ENCODE measurements around the gene RHOG.
A peak's percentile ranks its signal among the peaks of the same experiment; 100 is the strongest.
"Not testable (repeated sequence)": the region's sequence is repeated elsewhere in the genome, so short reads cannot be mapped to it uniquely, and the experiment has no call there.

The RHOG gene

GRCh38 chr11:3808861-3809623 lies 31.7 kb downstream of the RHOG start:
- peak; percentile 76 for DNase-seq (ENCODE audit: low spot score)

GRCh38 chr11:3807909-3808860 lies 32.6 kb downstream of the RHOG start, which contains the start of gene PGAP2:
Gene PGAP2 (plus strand): TSS chr11:3808560. CDS start chr11:3811260, 2,700 bp downstream.
- peak; percentile 80 for DNase-seq (ENCODE audit: low spot score)

DNA sequence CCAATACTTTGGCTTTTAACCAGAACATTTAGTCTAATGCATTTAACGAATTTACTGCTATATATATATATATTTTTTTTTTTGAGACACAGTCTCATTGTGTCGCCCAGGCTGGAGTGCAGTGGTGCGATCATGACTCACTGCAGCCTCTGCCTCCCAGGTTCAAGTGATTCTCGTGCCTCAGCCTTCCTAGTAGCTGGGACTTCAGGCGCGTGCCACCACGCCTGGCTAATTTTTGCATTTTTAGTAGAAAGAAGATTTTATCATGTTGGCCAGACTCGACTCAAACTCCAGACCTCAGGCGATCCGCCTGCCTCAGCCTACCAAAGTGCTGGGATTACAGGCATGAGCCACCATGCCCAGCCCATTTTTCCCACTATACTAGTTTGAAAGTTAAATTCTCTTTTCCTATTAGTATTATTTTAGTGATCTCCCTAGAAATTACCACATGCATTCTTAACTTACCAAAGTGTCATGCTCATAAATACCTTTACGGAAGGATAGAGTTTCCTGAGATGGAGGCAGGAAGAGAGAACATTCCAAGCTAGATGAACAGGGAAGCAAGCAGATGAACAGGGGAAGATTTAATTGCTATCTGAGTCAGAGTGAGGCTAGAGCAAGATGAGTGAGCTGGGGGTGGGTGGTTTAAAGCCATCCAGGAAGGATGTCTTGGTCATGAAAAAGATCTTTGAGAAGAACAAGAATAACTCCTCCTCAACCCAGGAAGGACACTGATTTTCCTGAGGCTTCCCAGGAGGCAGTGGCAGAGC lies 36.8 kb downstream of the RHOG start:
- DNase-seq (ENCODE audit: low spot score), result no peak

GRCh38 chr11:3802011-3802790 lies 38.6 kb downstream of the RHOG start:
- DNase-seq (ENCODE audit: low spot score), result no peak

DNA sequence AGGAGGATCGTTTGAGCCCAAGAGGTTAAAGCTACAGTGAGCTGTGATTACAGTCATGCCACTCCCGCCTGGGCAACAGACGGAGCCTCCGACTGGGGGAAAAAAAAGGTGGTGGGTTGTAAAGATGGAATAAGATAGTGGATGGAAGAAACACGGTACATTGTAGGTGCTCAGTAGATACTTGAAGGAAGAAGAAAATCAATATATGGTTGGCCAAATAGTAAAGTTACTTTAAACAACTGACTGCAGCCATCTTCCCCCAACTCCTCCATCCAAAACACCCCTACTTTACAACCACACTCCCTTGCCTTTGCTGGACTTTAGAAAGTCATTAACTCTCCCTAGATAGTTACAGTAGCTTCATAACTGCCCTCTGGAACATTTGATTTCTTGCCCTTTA lies 40.9 kb downstream of the RHOG start:
- no peak for DNase-seq (ENCODE audit: low spot score)

DNA sequence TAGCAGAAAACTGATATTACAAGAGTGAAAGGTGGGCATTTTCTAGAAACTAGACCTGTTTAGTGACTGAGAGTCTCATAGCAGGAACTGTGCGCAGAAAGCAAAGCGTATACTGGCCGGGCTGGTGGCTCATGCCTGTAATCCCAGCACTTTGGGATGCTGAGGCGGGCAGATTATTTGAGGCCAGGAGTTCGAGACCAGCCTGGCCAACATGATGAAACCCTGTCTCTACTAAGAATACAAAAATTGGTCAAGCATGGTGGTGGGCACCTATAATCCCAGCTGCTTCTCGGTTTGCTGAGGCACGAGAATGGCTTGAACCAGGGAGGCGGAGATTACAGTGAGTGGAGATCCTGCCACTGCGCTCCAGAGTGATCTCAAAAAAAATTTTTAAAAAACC lies 41.6 kb downstream of the RHOG start:
- DNase-seq (ENCODE audit: low spot score), result no peak

DNA sequence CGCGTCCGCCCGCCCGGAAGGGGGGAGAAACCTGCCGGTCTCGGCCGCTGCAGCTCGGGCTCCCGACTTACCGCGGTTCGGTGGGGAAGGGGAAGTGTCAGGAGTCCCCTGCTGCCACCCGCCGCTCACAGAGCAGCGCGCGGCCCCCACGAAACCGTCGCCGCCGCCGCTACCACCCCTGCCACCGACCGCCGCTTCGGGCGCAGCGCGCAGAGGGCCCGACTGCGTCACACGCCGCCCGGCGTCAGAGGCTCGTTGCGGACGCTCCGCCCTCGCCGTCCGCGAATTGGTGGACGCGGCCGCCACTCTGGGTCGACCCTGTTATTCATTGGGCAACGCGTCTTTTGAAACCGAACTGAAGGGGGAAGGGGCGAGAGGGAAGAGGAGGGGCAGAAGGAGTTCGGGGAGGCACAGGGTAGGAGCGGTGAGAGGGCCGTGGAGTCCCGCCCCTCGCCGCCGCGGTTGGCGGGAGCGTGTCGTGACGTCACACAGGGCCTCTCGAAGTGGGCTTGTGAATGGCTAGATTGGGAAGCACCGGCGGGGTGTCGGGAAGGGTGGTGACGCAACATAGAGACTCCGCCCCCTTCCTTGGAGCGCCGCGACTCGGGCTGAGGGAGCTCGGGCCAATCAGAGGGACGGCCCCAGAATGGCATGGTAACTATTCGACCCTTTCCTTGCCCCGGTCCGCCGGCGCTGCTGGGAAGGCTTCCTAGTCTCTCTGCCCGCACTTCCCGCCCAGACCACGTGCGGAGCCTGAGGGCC lies 43.2 kb downstream of the RHOG start, which contains the start of gene NUP98:
NUP98 (minus strand) TSS at position 226 of the 762 bp plus-strand sequence. CDS start 15,437 bp downstream, outside the sequence.
- DNase-seq (ENCODE audit: low spot score), result peak; percentile 99

GRCh38 chr11:3796801-3797328 lies 43.9 kb downstream of the RHOG start:
- DNase-seq (ENCODE audit: low spot score), result no peak

DNA sequence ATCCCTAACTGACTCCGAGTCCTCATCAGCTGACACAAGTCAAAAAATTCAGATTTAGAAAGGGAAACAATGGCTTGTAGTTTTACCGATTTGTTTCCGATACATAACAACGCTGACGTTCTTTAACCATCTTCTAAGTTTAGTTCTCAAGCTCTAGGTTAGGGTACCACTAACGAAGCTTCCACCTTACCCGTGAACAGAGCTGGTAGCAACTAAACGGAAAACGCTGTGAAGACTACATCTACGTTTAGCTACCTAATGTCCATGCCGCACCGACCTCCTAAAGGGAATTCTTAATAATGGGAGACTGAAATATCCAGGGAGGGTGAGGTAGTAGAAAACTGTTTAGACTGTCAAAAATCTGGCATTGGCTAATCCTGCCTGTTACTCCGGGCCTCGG lies 44.4 kb downstream of the RHOG start:
- no peak for DNase-seq (ENCODE audit: low spot score)

- no peak for DNase-seq (ENCODE audit: low spot score)
Measured at GRCh38 chr11:3796002-3796311, 44.8 kb downstream of the RHOG start.

DNA sequence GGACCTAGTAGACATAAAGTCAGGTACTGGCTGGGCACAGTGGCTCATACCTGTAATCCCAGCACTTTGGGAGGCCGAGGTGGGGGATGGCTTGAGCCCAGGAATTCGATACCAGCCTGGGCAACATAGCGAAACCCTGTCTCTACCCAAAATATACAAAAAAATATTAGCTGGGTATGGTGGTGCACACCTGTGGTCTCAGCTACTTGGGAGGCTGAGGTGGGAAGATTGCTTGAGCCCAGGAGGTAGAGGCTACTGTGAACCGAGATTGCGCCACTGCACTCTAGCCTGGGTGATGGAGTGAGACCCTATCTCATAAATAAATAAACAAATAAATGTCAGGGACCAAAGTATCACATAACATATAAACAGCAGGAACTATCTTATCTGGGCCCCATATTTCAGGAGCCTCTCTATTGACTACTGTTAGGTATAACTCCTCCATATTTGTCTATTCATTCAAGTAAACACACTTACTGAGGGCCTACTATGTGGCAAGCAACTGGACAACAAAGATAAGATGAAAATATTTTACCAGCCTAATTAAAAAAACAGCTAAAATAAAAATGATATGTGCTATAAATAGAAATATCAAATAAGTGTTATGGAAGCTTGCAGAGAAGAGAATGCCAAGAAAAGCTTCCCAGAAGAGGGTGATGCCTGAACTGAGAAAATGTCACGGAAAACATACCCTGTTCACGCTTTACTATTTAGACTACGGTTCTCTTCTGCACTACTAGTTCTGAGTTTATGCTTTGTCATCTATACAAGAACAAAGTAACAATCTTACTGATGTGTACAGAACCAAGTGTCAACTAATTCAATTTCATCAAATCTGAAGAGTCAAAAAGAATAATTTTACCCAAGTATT lies 45.4 kb downstream of the RHOG start:
- DNase-seq (ENCODE audit: low spot score), result no peak

GRCh38 chr11:3794387-3794786 lies 46.4 kb downstream of the RHOG start:
- not testable (repeated sequence) for DNase-seq (ENCODE audit: low spot score)

GRCh38 chr11:3786781-3787428 lies 53.9 kb downstream of the RHOG start:
- no peak for DNase-seq (ENCODE audit: low spot score)

DNA sequence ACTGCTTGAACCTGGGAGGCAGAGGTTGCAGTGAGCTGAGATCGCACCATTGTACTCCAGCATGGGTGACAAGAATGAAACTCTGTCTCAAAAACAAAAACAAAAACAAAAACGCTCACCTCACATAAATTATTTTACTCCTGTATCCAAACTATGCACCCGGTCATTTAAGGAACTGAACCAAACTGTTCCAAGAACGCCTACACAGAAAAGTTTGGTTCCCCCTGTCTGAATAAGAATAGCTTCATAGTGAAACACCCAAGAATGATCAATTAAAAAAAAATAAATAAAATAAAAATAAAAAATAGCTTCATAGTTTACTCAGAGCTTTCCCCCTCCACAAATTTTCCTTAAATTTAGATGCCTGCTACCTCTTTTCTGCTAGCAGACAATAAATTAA lies 57.1 kb downstream of the RHOG start:
- DNase-seq (ENCODE audit: low spot score), result no peak

GRCh38 chr11:3782963-3783362 lies 57.8 kb downstream of the RHOG start:
- no peak for DNase-seq (ENCODE audit: low spot score)

DNA sequence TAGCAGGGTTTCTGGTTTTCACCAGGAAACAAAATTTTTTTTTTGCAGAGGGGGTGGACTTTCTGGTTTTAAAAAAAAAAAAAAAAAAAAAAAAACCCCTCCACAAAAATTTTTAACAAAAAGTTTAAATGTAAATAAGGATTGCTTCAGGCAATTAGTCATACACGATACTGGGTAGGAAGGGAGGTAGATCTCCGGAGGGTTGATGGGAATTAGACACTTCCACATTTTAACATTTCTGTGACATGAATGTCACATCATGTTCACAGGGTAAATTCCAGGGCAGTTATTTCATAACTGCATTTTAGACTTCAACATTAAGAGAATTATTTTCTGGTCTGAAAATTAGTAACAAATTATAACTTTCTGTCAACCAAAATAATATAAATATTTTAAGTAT lies 59.3 kb downstream of the RHOG start:
- no peak for DNase-seq (ENCODE audit: low spot score)

Measured in germinal center (tissue), 1 donor.